HEK293 (cell line): ENCODE data around the gene CELF4.

Experiments used
- CTCF ChIP-seq: fragments of 450-650 bp; formaldehyde crosslinking; IDR thresholded peaks from 2 replicates; pipeline ENCODE4 v1.5.1; 2016; ENCODE audit warnings: missing biosample characterization, missing genetic modification characterization
- ELK4 ChIP-seq: IDR thresholded peaks from 2 replicates; pipeline ENCODE4 v1.6.1; 2011; ENCODE audit warnings: mild to moderate bottlenecking, low read depth, low read length, borderline replicate concordance
- ZBTB10 ChIP-seq: fragments of 450-650 bp; formaldehyde crosslinking; IDR thresholded peaks from 2 replicates; pipeline ENCODE4 v1.5.1; 2016; ENCODE audit warnings: missing biosample characterization, missing genetic modification characterization
- ZNF133 ChIP-seq: fragments of 450-650 bp; formaldehyde crosslinking; IDR thresholded peaks from 2 replicates; pipeline ENCODE4 v1.5.1; 2016; ENCODE audit warnings: missing biosample characterization, missing genetic modification characterization
- ZNF184 ChIP-seq: fragments of 450-650 bp; IDR thresholded peaks from 2 replicates; pipeline ENCODE4 v1.5.1; 2018; ENCODE audit warnings: missing biosample characterization, mild to moderate bottlenecking, missing genetic modification characterization
- ZNF2 ChIP-seq: fragments of 450-650 bp; formaldehyde crosslinking; IDR thresholded peaks from 2 replicates; pipeline ENCODE4 v1.5.1; 2016; ENCODE audit warnings: missing biosample characterization, missing genetic modification characterization
- ZNF335 ChIP-seq: fragments of 450-650 bp; formaldehyde crosslinking; conservative IDR thresholded peaks from 2 replicates; pipeline ENCODE4 v1.5.1; 2016; ENCODE audit warnings: missing biosample characterization, missing genetic modification characterization
- ZNF416 ChIP-seq: fragments of 450-650 bp; formaldehyde crosslinking; IDR thresholded peaks from 2 replicates; pipeline ENCODE4 v1.5.1; 2016; ENCODE audit warnings: missing biosample characterization, missing genetic modification characterization
- ZNF768 ChIP-seq: fragments of 450-650 bp; formaldehyde crosslinking; IDR thresholded peaks from 2 replicates; pipeline ENCODE4 v1.5.1; 2018; ENCODE audit warnings: missing biosample characterization, mild to moderate bottlenecking, missing genetic modification characterization
- ZSCAN30 ChIP-seq: fragments of 450-650 bp; IDR thresholded peaks from 2 replicates; pipeline ENCODE4 v1.5.1; 2018; ENCODE audit warnings: missing biosample characterization, mild to moderate bottlenecking, missing genetic modification characterization, moderate library complexity

GRCh38 chr18:37405229-37405628, 160.4 kb downstream of the CELF4 start:
- TF ChIP-seq ZNF2 (tag by site-specific recombination) (no peak), ELK4 (no peak), ZNF133 (no peak), ZNF416 (tag by site-specific recombination) (no peak), CTCF (tag by site-specific recombination) (no peak), ZBTB10 (tag by site-specific recombination) (no peak), ZSCAN30 (tag by site-specific recombination) (no peak), ZNF335 (tag by site-specific recombination) (no peak), ZNF184 (no peak), ZNF768 (tag by site-specific recombination) (no peak)
